Activated T-cell treated with anti-CD3 and anti-CD28 coated beads, Interleukin-2, amount 50 U/mL, for 48 hours (primary cell): ENCODE measurements around the gene CTRB2.
A peak's percentile ranks its signal among the peaks of the same experiment; 100 is the strongest.
"Not testable (repeated sequence)": the region's sequence is repeated elsewhere in the genome, so short reads cannot be mapped to it uniquely, and the experiment has no call there.

ENCODE experiments used
- DNase-seq, 2 experiments: peaks; one replicate each; pipeline ENCODE4 v3.0.0-alpha.2; 2020

CTRB2 gene

GRCh38 chr16:75225678-75226515 lies 18.9 kb upstream of the CTRB2 start:
- DNase-seq, result no peak

- DNase-seq, result no peak
Measured at GRCh38 chr16:75225092-75225491, 18.1 kb upstream of the CTRB2 start.

- DNase-seq, result no peak
Measured at GRCh38 chr16:75224306-75225082, 17.5 kb upstream of the CTRB2 start.

DNA sequence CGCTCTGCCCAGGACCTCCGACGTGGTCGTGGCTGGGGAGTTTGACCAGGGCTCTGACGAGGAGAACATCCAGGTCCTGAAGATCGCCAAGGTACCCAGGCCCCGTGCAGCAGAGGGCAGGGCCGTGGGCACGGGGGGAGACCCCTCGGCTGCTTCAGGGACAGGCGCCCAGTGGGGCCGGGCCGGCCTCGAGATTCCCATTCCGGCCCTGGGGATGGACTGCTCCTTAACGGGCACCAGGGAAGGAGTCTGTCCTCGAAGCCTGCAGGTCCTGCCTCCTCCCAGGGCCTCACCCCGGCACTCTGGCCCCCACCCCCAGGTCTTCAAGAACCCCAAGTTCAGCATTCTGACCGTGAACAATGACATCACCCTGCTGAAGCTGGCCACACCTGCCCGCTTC lies 16.2 kb upstream of the CTRB2 start:
- DNase-seq, result not testable (repeated sequence)

DNA sequence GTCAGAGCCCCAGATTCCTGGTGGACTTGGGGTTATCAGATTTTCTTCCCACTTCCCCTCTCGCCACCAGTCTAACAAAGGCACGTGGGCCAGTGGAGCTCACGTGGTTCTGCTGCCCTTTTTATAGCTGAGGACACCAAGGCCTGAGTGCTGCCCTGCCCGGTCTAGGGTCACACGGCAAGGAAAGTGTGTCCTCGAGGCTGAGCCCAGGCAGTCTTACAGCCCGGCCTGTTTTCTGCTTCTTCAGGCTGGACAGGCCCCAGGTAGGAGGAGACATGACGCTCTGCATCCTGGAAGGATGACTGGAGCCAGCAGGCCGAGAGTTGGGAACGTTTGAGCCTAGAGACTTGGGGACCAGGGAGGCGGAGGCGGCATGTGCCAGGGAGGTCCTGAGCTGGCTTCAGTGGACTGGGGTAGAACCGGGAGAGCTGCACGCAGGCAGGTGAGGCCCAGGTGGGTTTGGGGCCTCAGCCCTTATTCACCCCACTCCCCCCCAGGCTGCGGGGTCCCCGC lies 15.4 kb upstream of the CTRB2 start:
- DNase-seq, result no peak

GRCh38 chr16:75219838-75220237 lies 12.9 kb upstream of the CTRB2 start:
- peak in 1 of 2 experiments; percentile 34 for DNase-seq

- DNase-seq, result no peak
Measured at GRCh38 chr16:75219088-75219487, 12.1 kb upstream of the CTRB2 start.

- peak in 1 of 2 experiments; percentile 42 for DNase-seq
Measured at GRCh38 chr16:75218256-75219076, 11.5 kb upstream of the CTRB2 start, which contains the start of gene CTRB1. Gene CTRB1, plus strand, starts transcription at chr16:75218988. Its CDS starts 20 bp downstream, at chr16:75219008.

DNA sequence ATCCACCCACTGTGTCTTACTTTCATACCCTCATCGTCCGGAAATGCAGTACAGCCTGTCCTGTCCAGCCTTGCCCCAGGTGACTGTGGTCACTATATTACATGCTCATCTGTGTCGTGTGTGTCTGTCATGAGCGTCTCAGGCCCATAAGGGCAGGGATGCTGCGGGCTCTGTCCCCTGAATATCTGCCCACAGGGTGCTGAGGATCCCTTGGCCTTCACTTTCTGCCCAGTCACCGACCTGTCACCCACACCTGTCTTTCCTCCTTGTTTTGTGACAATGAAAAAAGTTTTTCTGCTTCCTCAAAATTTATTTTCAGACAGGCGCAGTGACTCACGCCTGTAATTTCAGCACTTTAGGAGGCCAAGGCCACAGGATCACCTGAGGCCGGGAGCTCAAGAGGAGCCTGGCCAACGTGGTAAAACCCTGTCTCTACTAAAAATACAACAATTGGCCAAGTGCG lies 10.5 kb upstream of the CTRB2 start:
- no peak for DNase-seq

DNA sequence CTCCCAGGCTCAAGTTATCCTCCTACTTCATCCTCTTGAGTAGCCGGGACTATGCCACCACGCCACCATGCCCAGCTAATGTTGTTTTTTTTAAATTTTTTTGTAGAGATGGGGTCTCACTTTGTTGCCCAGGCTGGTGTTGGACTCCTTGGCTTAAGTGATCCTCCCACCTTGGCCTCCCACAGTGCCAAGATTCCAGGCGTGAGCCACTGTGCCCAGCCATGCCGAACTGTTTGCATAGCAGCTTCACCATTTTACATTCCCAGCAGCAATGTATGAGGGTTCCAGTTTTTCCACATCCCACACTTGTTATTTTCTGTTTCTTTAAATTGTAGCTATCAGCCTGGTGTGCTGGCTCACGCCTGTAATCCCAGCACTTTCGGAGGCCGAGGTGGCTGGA lies 9.6 kb upstream of the CTRB2 start:
- no peak for DNase-seq

GRCh38 chr16:75216127-75216526 lies 9.2 kb upstream of the CTRB2 start:
- DNase-seq, result no peak

GRCh38 chr16:75211286-75211685 lies 4.3 kb upstream of the CTRB2 start:
- not testable (repeated sequence) for DNase-seq

- DNase-seq, result no peak
Measured at GRCh38 chr16:75209944-75210343, 3.0 kb upstream of the CTRB2 start.

DNA sequence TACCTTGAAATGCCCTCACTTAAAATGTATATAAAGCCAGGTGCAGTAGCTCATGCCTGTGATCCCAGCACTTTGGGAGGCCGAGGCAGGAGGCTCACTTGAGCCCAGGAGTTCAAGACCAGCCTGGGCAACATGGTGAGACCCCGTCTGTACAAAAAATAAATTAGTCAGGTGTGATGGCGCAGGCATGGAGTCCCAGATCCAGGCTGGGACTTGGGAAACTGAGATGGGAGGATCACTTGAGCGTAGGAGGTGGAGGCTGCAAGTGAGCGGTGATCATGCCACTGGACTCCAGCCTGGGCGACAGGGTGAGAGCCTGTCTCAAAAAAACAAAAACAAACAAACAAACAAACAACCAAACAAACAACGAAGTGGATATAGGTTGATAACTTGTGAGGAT lies 2.6 kb upstream of the CTRB2 start:
- DNase-seq, result not testable (repeated sequence)

- no peak for DNase-seq
Measured at GRCh38 chr16:75208861-75209505, 2.0 kb upstream of the CTRB2 start.

GRCh38 chr16:75208242-75208825 lies 1.4 kb upstream of the CTRB2 start:
- DNase-seq, result no peak

DNA sequence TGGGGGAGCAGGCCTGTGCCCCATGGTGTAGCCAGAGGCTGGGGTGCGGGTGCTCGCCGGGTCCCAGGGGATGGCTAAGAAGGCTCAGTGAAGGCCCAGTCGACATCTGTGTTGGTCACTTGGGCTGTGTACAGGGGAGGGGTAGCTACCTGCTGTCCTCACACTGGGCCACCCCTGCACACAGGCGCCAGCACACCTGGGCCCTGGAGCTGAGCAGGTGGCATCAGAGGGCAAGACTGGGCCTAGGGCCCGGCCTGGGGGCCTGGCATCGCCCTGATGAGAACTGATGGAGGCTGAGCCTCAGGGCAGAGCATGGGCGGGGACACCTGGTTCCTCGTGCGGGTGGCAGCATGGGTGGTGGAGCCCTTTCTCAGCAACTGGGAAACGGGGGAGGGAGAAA lies 870 bp upstream of the CTRB2 start:
- no peak for DNase-seq

- DNase-seq, result not testable (repeated sequence)
Measured at GRCh38 chr16:75205961-75206748, 806 bp downstream of the CTRB2 start.

DNA sequence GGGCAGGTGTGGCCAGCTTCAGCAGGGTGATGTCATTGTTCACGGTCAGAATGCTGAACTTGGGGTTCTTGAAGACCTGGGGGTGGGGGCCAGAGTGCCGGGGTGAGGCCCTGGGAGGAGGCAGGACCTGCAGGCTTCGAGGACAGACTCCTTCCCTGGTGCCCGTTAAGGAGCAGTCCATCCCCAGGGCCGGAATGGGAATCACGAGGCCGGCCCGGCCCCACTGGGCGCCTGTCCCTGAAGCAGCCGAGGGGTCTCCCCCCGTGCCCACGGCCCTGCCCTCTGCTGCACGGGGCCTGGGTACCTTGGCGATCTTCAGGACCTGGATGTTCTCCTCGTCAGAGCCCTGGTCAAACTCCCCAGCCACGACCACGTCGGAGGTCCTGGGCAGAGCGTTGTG lies 1.5 kb downstream of the CTRB2 start:
- DNase-seq, result not testable (repeated sequence)

DNA sequence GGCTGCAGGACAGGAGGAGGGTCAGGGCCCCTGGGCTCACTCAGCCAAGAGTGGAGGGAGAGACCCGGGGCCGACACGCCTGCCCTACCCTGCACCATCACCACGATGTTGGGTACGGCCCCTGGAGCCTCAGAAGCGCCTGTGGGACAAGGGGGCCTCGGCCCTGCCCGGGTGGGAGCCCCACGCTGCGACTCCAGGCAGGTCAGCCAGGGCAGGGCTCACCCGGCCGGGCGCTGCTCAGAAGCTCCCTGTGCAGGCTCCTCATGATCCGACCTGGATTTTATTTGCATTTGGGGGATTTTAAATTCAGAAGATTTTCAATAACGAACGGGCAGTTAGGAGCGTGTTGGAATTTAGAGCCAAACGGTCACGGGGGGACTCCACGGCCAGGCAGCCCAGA lies 2.1 kb downstream of the CTRB2 start:
- not testable (repeated sequence) for DNase-seq

DNA sequence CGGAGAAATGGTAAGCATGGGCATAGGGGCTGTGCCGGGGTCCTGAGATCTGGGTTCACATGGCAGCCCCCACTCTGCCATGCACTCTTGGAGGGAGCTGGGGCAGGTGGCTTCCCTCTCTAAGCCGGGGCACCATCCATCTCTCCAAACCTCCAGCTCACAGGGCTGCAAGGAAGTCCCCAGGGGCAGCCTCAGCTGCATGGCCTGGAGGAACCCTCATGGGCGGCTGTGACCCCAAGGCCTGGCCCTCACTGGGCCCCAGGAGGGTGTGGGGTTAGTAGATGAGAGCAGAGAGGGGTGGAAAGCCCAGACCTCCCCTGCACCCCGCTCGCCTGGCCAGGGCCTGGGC lies 2.6 kb downstream of the CTRB2 start:
- no peak for DNase-seq
